ENCODE measurements around the gene KIF7.

The KIF7 gene

GRCh38 chr15:89652131-89652530, 3.1 kb downstream of the KIF7 start:
- Histone ChIP-seq H3K27ac (ENCODE audit: low read depth, low read length, poor library complexity, severe bottlenecking) (no peak overlapping the region), H3K36me3 (ENCODE audit: insufficient read depth, low read length) (no peaks in the 10 kb centered on the region)

GRCh38 chr15:89649716-89650115, 5.6 kb downstream of the KIF7 start:
- no peaks in the 10 kb centered on the region for H3K4me1 ChIP-seq (ENCODE audit: insufficient read depth, low read length, severe bottlenecking)
- H4K20me1 ChIP-seq (ENCODE audit: insufficient read depth, low read length): no peaks in the 10 kb centered on the region
- H3K4me3 ChIP-seq (ENCODE audit: low read depth, low read length, poor library complexity, severe bottlenecking): no peak overlapping the region
- H3K79me2 ChIP-seq (ENCODE audit: insufficient read depth, low read length): no peaks in the 10 kb centered on the region
- no peak for TF ChIP-seq EZH2 (IDR thresholded peaks at IDR 0.05; ENCODE audit: borderline replicate concordance, low read length)
- TF ChIP-seq, protein P1, sequence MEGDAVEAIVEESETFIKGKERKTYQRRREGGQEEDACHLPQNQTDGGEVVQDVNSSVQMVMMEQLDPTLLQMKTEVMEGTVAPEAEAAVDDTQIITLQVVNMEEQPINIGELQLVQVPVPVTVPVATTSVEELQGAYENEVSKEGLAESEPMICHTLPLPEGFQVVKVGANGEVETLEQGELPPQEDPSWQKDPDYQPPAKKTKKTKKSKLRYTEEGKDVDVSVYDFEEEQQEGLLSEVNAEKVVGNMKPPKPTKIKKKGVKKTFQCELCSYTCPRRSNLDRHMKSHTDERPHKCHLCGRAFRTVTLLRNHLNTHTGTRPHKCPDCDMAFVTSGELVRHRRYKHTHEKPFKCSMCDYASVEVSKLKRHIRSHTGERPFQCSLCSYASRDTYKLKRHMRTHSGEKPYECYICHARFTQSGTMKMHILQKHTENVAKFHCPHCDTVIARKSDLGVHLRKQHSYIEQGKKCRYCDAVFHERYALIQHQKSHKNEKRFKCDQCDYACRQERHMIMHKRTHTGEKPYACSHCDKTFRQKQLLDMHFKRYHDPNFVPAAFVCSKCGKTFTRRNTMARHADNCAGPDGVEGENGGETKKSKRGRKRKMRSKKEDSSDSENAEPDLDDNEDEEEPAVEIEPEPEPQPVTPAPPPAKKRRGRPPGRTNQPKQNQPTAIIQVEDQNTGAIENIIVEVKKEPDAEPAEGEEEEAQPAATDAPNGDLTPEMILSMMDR (IDR thresholded peaks at IDR 0.05; ENCODE audit: low read length): no peak
- H3F3A ChIP-seq (ENCODE audit: insufficient read depth, low read length): no peaks in the 10 kb centered on the region
- H3K27me3 ChIP-seq (ENCODE audit: insufficient read depth, low read length): no peaks in the 10 kb centered on the region
- no peaks in the 10 kb centered on the region for H3K9me2 ChIP-seq (ENCODE audit: low read depth, low read length)
- H3K9me3 ChIP-seq (ENCODE audit: low read length): no peaks in the 10 kb centered on the region
- no peak overlapping the region for H3K4me2 ChIP-seq (ENCODE audit: low read length)
- no peak overlapping the region for H2AFZ ChIP-seq (ENCODE audit: low read length)
- H3K27ac ChIP-seq (ENCODE audit: low read depth, low read length, poor library complexity, severe bottlenecking): no peak overlapping the region
- no peak overlapping the region for H3K9ac ChIP-seq (ENCODE audit: low read length)
- no peaks in the 10 kb centered on the region for H3K36me3 ChIP-seq (ENCODE audit: insufficient read depth, low read length)

More at GRCh38 chr15:89652131-89652530, 3.1 kb downstream of the KIF7 start:
- no peaks in the 10 kb centered on the region for H3K9me2 ChIP-seq (ENCODE audit: low read depth, low read length)
- no peaks in the 10 kb centered on the region for H3K4me1 ChIP-seq (ENCODE audit: insufficient read depth, low read length, severe bottlenecking)
- H3K27me3 ChIP-seq (ENCODE audit: insufficient read depth, low read length): no peaks in the 10 kb centered on the region
- no peaks in the 10 kb centered on the region for H3F3A ChIP-seq (ENCODE audit: insufficient read depth, low read length)
- H2AFZ ChIP-seq (ENCODE audit: low read length): no peak overlapping the region
- no peaks in the 10 kb centered on the region for H3K79me2 ChIP-seq (ENCODE audit: insufficient read depth, low read length)
- H3K4me2 ChIP-seq (ENCODE audit: low read length): no peak overlapping the region
- TF ChIP-seq, protein P1 (IDR thresholded peaks at IDR 0.05; ENCODE audit: low read length): no peak
- no peak for TF ChIP-seq EZH2 (IDR thresholded peaks at IDR 0.05; ENCODE audit: borderline replicate concordance, low read length)
- no peaks in the 10 kb centered on the region for H4K20me1 ChIP-seq (ENCODE audit: insufficient read depth, low read length)
- H3K9me3 ChIP-seq (ENCODE audit: low read length): no peaks in the 10 kb centered on the region
- H3K4me3 ChIP-seq (ENCODE audit: low read depth, low read length, poor library complexity, severe bottlenecking): no peak overlapping the region
- H3K9ac ChIP-seq (ENCODE audit: low read length): no peak overlapping the region

DNA sequence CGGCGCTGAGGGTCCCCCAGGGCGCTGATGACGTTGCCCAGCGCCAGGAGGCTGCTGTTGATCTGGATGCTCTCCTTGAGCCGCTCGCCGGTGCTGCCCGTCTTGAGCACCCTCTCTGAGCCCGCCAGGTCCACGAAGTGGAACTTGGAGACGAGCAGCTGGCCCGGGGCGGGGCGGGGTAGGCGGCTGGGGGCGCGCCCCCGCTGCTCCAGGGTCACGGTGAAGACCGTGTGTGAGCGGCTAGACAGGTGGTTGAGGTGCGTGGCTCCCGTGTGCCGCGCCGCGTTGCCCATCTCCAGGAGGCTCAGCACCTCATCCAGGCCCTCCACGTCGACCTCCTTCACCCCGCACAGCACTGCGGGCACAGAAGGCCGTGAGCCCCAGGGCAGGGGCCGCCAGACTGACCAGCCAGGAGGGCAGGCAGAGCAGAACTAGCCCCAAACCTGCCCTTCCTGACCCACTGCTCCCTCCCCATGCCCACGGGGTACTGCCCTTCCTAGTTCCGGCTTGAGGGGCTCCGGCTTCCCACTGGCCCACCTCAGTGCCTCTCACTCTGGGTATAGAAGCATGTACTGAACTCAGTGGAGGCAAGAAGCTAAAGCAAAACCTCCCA, 6.1 kb downstream of the KIF7 start:
- Histone ChIP-seq H3K27me3 (ENCODE audit: insufficient read depth, low read length) (no peaks in the 10 kb centered on the region), H3K36me3 (ENCODE audit: insufficient read depth, low read length) (no peaks in the 10 kb centered on the region), H3K79me2 (ENCODE audit: insufficient read depth, low read length) (no peaks in the 10 kb centered on the region), H3K4me1 (ENCODE audit: insufficient read depth, low read length, severe bottlenecking) (no peaks in the 10 kb centered on the region), H2AFZ (ENCODE audit: low read length) (no peak overlapping the region), H4K20me1 (ENCODE audit: insufficient read depth, low read length) (no peaks in the 10 kb centered on the region), H3F3A (ENCODE audit: insufficient read depth, low read length) (no peaks in the 10 kb centered on the region), H3K4me3 (ENCODE audit: low read depth, low read length, poor library complexity, severe bottlenecking) (no peak overlapping the region), H3K27ac (ENCODE audit: low read depth, low read length, poor library complexity, severe bottlenecking) (no peak overlapping the region), H3K4me2 (ENCODE audit: low read length) (no peak overlapping the region), H3K9me2 (ENCODE audit: low read depth, low read length) (no peaks in the 10 kb centered on the region), H3K9ac (ENCODE audit: low read length) (no peak overlapping the region), H3K9me3 (ENCODE audit: low read length) (no peaks in the 10 kb centered on the region)
- no peak for TF ChIP-seq EZH2 (IDR thresholded peaks at IDR 0.05; ENCODE audit: borderline replicate concordance, low read length)
- TF ChIP-seq, protein P1 (IDR thresholded peaks at IDR 0.05; ENCODE audit: low read length): no peak

Measured in OCI-LY1 (cell line).